Mesothelial cell of epicardium (in vitro differentiated cells): ENCODE data around the gene ONECUT3. TPM values are rescaled to one million over a fixed set of nuclear protein-coding genes. Genes with fewer than 3 reads are reported as not detected.

ENCODE experiments used
- DNase-seq, 2 experiments: peaks; one replicate each; pipeline ENCODE4 v3.0.0; 2021; ENCODE audit warnings: low spot score in 2 of 2; ENCODE audit not compliant: unreplicated experiment in 2 of 2
- H3K27ac Mint-ChIP-seq: 2 replicates; pipeline ENCODE4 v1.8.0; 2021; ENCODE audit warnings: mixed read lengths
- H3K27me3 Mint-ChIP-seq: 2 replicates; pipeline ENCODE4 v1.8.0; 2021; ENCODE audit warnings: low read depth, mixed read lengths
- H3K36me3 Mint-ChIP-seq: 2 replicates; pipeline ENCODE4 v1.8.0; 2021; ENCODE audit warnings: mixed read lengths
- H3K4me1 Mint-ChIP-seq: 2 replicates; pipeline ENCODE4 v1.8.0; 2021; ENCODE audit warnings: mixed read lengths
- H3K4me3 Mint-ChIP-seq: 2 replicates; pipeline ENCODE4 v1.8.0; 2021; ENCODE audit warnings: mild to moderate bottlenecking, moderate library complexity, mixed read lengths
- H3K9me3 Mint-ChIP-seq: 2 replicates; pipeline ENCODE4 v1.8.0; 2021; ENCODE audit warnings: mixed read lengths
- CTCF ChIP-seq: fragments of 200-600 bp; sonication (generic); IDR thresholded peaks from one replicate; pipeline ENCODE4 v1.5.0; 2021; ENCODE audit warnings: antibody characterized with exemption; ENCODE audit not compliant: unreplicated experiment
- total RNA-seq: library from RNA; stranded (reverse); gene quantifications from 3 replicates; pipeline ENCODE4 v1.2.1, GENCODE V29; 2021

ONECUT3 gene
- total RNA-seq, 1 donor from 2014 or later: not detected

GRCh38 chr19:1734321-1734966, 18.9 kb upstream of the ONECUT3 start:
- TF ChIP-seq CTCF: no peak
- Mint-ChIP-seq H3K4me1 (no peaks in the 10 kb centered on the region), H3K36me3 (no peaks in the 10 kb centered on the region), H3K27me3 (peaks cover 90% of the 10 kb centered on the region), H3K27ac (no peak overlapping the region), H3K4me3 (no peak overlapping the region), H3K9me3 (no peaks in the 10 kb centered on the region)
- DNase-seq: no peak

GRCh38 chr19:1736280-1736679, 17.0 kb upstream of the ONECUT3 start:
- no peak overlapping the region for H3K27ac Mint-ChIP-seq
- no peak for TF ChIP-seq CTCF
- H3K27me3 Mint-ChIP-seq: peaks cover 91% of the 10 kb centered on the region
- no peak for DNase-seq
- no peaks in the 10 kb centered on the region for H3K9me3 Mint-ChIP-seq
- H3K36me3 Mint-ChIP-seq: no peaks in the 10 kb centered on the region
- H3K4me1 Mint-ChIP-seq: no peaks in the 10 kb centered on the region
- H3K4me3 Mint-ChIP-seq: no peak overlapping the region

GRCh38 chr19:1736927-1737326, 16.4 kb upstream of the ONECUT3 start:
- no peaks in the 10 kb centered on the region for H3K9me3 Mint-ChIP-seq

GRCh38 chr19:1739960-1740629, 13.2 kb upstream of the ONECUT3 start:
- DNase-seq: no peak
- no peak overlapping the region for H3K27ac Mint-ChIP-seq
- H3K36me3 Mint-ChIP-seq: no peaks in the 10 kb centered on the region
- H3K9me3 Mint-ChIP-seq: no peaks in the 10 kb centered on the region
- H3K4me3 Mint-ChIP-seq: no peak overlapping the region
- no peak for TF ChIP-seq CTCF
- H3K27me3 Mint-ChIP-seq: peaks cover 83% of the 10 kb centered on the region
- no peaks in the 10 kb centered on the region for H3K4me1 Mint-ChIP-seq

More at GRCh38 chr19:1736927-1737326, 16.4 kb upstream of the ONECUT3 start:
- Mint-ChIP-seq H3K4me1 (no peaks in the 10 kb centered on the region), H3K27me3 (peaks cover 90% of the 10 kb centered on the region), H3K27ac (no peak overlapping the region), H3K4me3 (no peak overlapping the region), H3K36me3 (no peaks in the 10 kb centered on the region)
- no peak for TF ChIP-seq CTCF
- no peak for DNase-seq

- H3K4me1 Mint-ChIP-seq: peaks cover 4% of the 10 kb centered on the region
- no peak overlapping the region for H3K27ac Mint-ChIP-seq
- no peak for TF ChIP-seq CTCF
- no peak for DNase-seq
- H3K27me3 Mint-ChIP-seq: peaks cover 82% of the 10 kb centered on the region
- H3K4me3 Mint-ChIP-seq: no peak overlapping the region
- H3K9me3 Mint-ChIP-seq: no peaks in the 10 kb centered on the region
- H3K36me3 Mint-ChIP-seq: no peaks in the 10 kb centered on the region
These were observed 10.2 kb upstream of the ONECUT3 start for GRCh38 chr19:1742989-1743696.
